ENCODE measurements around the gene STARD9.

The STARD9 gene

GRCh38 chr15:42576040-42576594 is 711 bp downstream of the STARD9 start:
- DNase-seq (ENCODE audit: low read depth) = no peak
- peak overlapping the region; percentile 64 for H3K4me3 ChIP-seq (ENCODE audit: low read depth, low read length)
- no peak for TF ChIP-seq MYC (IDR thresholded peaks at IDR 0.05; ENCODE audit: low read depth, low read length)
- TF ChIP-seq POLR2A (IDR thresholded peaks at IDR 0.05; ENCODE audit: extremely low read depth, insufficient read length) = no peak
- TF ChIP-seq CTCF (IDR thresholded peaks at IDR 0.05; ENCODE audit: low read depth, low read length) = no peak
- TF ChIP-seq MAX (IDR thresholded peaks at IDR 0.05; ENCODE audit: low read depth, low read length) = no peak

- DNase-seq (ENCODE audit: low read depth) = no peak
- H3K4me3 ChIP-seq (ENCODE audit: low read depth, low read length) = no peak overlapping the region
- TF ChIP-seq POLR2A (IDR thresholded peaks at IDR 0.05; ENCODE audit: extremely low read depth, insufficient read length) (no peak), MAX (IDR thresholded peaks at IDR 0.05; ENCODE audit: low read depth, low read length) (no peak), MYC (IDR thresholded peaks at IDR 0.05; ENCODE audit: low read depth, low read length) (no peak), CTCF (IDR thresholded peaks at IDR 0.05; ENCODE audit: low read depth, low read length) (no peak)
Measured at GRCh38 chr15:42576776-42577175, 1.4 kb downstream of the STARD9 start.

- no peak for TF ChIP-seq CTCF (IDR thresholded peaks at IDR 0.05; ENCODE audit: low read depth, low read length)
- TF ChIP-seq MYC (IDR thresholded peaks at IDR 0.05; ENCODE audit: low read depth, low read length) = no peak
- TF ChIP-seq MAX (IDR thresholded peaks at IDR 0.05; ENCODE audit: low read depth, low read length) = no peak
- no peak for TF ChIP-seq POLR2A (IDR thresholded peaks at IDR 0.05; ENCODE audit: extremely low read depth, insufficient read length)
- H3K4me3 ChIP-seq (ENCODE audit: low read depth, low read length) = no peak overlapping the region
- DNase-seq (ENCODE audit: low read depth) = no peak
Measured at GRCh38 chr15:42577514-42578031, 2.2 kb downstream of the STARD9 start.

GRCh38 chr15:42578984-42579537 is 3.7 kb downstream of the STARD9 start:
- no peak for DNase-seq (ENCODE audit: low read depth)
- H3K4me3 ChIP-seq (ENCODE audit: low read depth, low read length) = no peak overlapping the region
- TF ChIP-seq MAX (IDR thresholded peaks at IDR 0.05; ENCODE audit: low read depth, low read length) (no peak), MYC (IDR thresholded peaks at IDR 0.05; ENCODE audit: low read depth, low read length) (no peak), CTCF (IDR thresholded peaks at IDR 0.05; ENCODE audit: low read depth, low read length) (no peak)

- DNase-seq (ENCODE audit: low read depth) = peak; percentile 88
- peak overlapping the region; percentile 45 for H3K4me3 ChIP-seq (ENCODE audit: low read depth, low read length)
- no peak for TF ChIP-seq CTCF (IDR thresholded peaks at IDR 0.05; ENCODE audit: low read depth, low read length)
- peak; percentile 42 for TF ChIP-seq POLR2A (IDR thresholded peaks at IDR 0.05; ENCODE audit: extremely low read depth, insufficient read length)
- peak; percentile 77 for TF ChIP-seq MAX (IDR thresholded peaks at IDR 0.05; ENCODE audit: low read depth, low read length)
- TF ChIP-seq MYC (IDR thresholded peaks at IDR 0.05; ENCODE audit: low read depth, low read length) = peak; percentile 17; the same call in 1 of the 2 replicates
Measured at GRCh38 chr15:42581272-42581730, 5.9 kb downstream of the STARD9 start.
